DND-41 (cell line): ENCODE results near the gene ANKRD11.

Experiments used
- ATAC-seq: fragments of 200-7000 bp; cut with Tn5 transposase; 3 replicates; pipeline ENCODE4 v1.9.1; 2021; ENCODE audit warnings: low read depth; ENCODE audit not compliant: insufficient read depth
- DNase-seq: peaks from one replicate; pipeline ENCODE4 v3.0.0-alpha.2; 2020
- H2AFZ ChIP-seq: 2 replicates; pipeline ENCODE4 v1.6.0; 2012; ENCODE audit warnings: low read depth, low read length
- H3K27ac ChIP-seq: 2 replicates; pipeline ENCODE4 v1.5.1; 2012; ENCODE audit warnings: low read length, inconsistent platforms
- H3K27me3 ChIP-seq: fragments of 200-600 bp; sonication (generic); 2 replicates; pipeline ENCODE4 v1.6.0; 2012; ENCODE audit warnings: low read length, mild to moderate bottlenecking, inconsistent platforms; ENCODE audit not compliant: insufficient read depth, poor library complexity
- H3K36me3 ChIP-seq: 2 replicates; pipeline ENCODE4 v1.5.1; 2012; ENCODE audit warnings: low read length, inconsistent platforms; ENCODE audit not compliant: insufficient read depth
- H3K4me1 ChIP-seq: 2 replicates; pipeline ENCODE4 v1.5.1; 2012; ENCODE audit warnings: mild to moderate bottlenecking, low read length; ENCODE audit not compliant: insufficient read depth
- H3K4me2 ChIP-seq: 2 replicates; pipeline ENCODE4 v1.6.0; 2012; ENCODE audit warnings: mild to moderate bottlenecking, moderate library complexity, low read length, inconsistent platforms; ENCODE audit not compliant: insufficient read depth
- H3K4me3 ChIP-seq, 2 experiments: fragments of 200-600 bp in 1 of 2; shearing (Covaris generic) in 1 of 2; 2 replicates each; pipeline ENCODE4 v1.5.1; 2012 to 2016; ENCODE audit warnings: inconsistent platforms in 2 of 2, low read length in 2 of 2, mild to moderate bottlenecking in 2 of 2, low read depth in 1 of 2, moderate library complexity in 1 of 2
- H3K79me2 ChIP-seq: 2 replicates; pipeline ENCODE4 v1.6.0; 2012; ENCODE audit warnings: low read length, inconsistent platforms; ENCODE audit not compliant: insufficient read depth
- H3K9ac ChIP-seq: 2 replicates; pipeline ENCODE4 v1.6.0; 2012; ENCODE audit warnings: low read depth, mild to moderate bottlenecking, inconsistent platforms, low read length, moderate library complexity
- H3K9me3 ChIP-seq: 2 replicates; pipeline ENCODE4 v1.5.1; 2012; ENCODE audit warnings: low read length, moderate library complexity, mild to moderate bottlenecking, inconsistent platforms; ENCODE audit not compliant: insufficient read depth, severe bottlenecking
- H4K20me1 ChIP-seq: 2 replicates; pipeline ENCODE4 v1.6.0; 2012; ENCODE audit warnings: low read length; ENCODE audit not compliant: insufficient read depth
- CTCF ChIP-seq: IDR thresholded peaks from 2 replicates; pipeline ENCODE4 v1.5.1; 2012; ENCODE audit warnings: borderline replicate concordance, low read length, moderate library complexity, mild to moderate bottlenecking; ENCODE audit not compliant: poor library complexity, severe bottlenecking; ENCODE audit errors: extremely low read depth
- EZH2 ChIP-seq: IDR thresholded peaks from 3 replicates; pipeline ENCODE4 v1.6.1; 2012; ENCODE audit warnings: borderline replicate concordance, low read depth, mild to moderate bottlenecking, moderate library complexity, low read length, inconsistent platforms; ENCODE audit not compliant: severe bottlenecking

Gene ANKRD11

DNA sequence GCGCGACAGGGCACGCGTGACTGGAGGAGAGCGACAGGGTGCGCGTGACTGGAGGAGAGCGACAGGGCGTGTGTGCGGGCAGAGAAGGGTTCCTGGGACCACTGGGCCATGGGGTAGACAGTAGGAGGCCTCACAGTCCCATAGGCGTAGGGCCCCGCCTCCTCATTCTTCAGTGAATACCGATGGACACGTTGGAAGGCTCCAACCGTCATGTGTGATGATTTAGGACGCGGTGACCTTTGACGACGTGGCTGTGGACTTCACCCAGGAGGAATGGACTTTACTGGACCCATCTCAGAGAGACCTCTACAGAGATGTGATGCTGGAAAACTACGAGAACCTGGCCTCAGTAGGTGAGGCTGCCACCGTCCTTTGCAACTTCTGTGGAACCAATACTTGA, 267.4 kb downstream of the ANKRD11 start:
- ATAC-seq (no peak), DNase-seq (no peak)
- H3K36me3 ChIP-seq, result peaks cover 56% of the 10 kb centered on the region
- TF ChIP-seq CTCF (no peak), EZH2 (no peak)
- no peaks in the 10 kb centered on the region for H3K9me3 ChIP-seq
- no peak overlapping the region for H3K27ac ChIP-seq
- H3K9ac ChIP-seq, result no peak overlapping the region
- H3K27me3 ChIP-seq, result no peaks in the 10 kb centered on the region
- no peak overlapping the region for H3K4me2 ChIP-seq
- peaks cover 12% of the 10 kb centered on the region for H3K79me2 ChIP-seq
- H3K4me1 ChIP-seq, result peaks cover 13% of the 10 kb centered on the region
- H2AFZ ChIP-seq, result no peak overlapping the region
- no peaks in the 10 kb centered on the region for H4K20me1 ChIP-seq
- H3K4me3 ChIP-seq, result no peak overlapping the region

GRCh38 chr16:89221604-89222003, 268.8 kb downstream of the ANKRD11 start:
- no peaks in the 10 kb centered on the region for H3K9me3 ChIP-seq
- no peak overlapping the region for H3K9ac ChIP-seq
- no peak for TF ChIP-seq CTCF
- no peak for TF ChIP-seq EZH2
- no peak for DNase-seq
- peaks cover 19% of the 10 kb centered on the region for H3K4me1 ChIP-seq
- H3K4me3 ChIP-seq, result no peak overlapping the region
- no peak overlapping the region for H3K4me2 ChIP-seq
- no peak for ATAC-seq
- H3K79me2 ChIP-seq, result peaks cover 22% of the 10 kb centered on the region
- no peak overlapping the region for H3K27ac ChIP-seq
- no peak overlapping the region for H2AFZ ChIP-seq
- H4K20me1 ChIP-seq, result no peaks in the 10 kb centered on the region
- H3K27me3 ChIP-seq, result no peaks in the 10 kb centered on the region
- H3K36me3 ChIP-seq, result peaks cover 43% of the 10 kb centered on the region

GRCh38 chr16:89219365-89219764, 271.0 kb downstream of the ANKRD11 start:
- H3K27me3 ChIP-seq, result no peaks in the 10 kb centered on the region
- H3K36me3 ChIP-seq, result peaks cover 38% of the 10 kb centered on the region
- peaks cover 22% of the 10 kb centered on the region for H3K79me2 ChIP-seq
- TF ChIP-seq CTCF (no peak), EZH2 (no peak)
- DNase-seq, result no peak
- no peak overlapping the region for H3K27ac ChIP-seq
- peaks cover 26% of the 10 kb centered on the region for H3K4me1 ChIP-seq
- H3K4me3 ChIP-seq, result no peak overlapping the region
- no peaks in the 10 kb centered on the region for H4K20me1 ChIP-seq
- no peak for ATAC-seq
- H3K9me3 ChIP-seq, result no peaks in the 10 kb centered on the region
- no peak overlapping the region for H2AFZ ChIP-seq
- H3K4me2 ChIP-seq, result peak overlapping the region; percentile 21; the same call in 1 of the 2 replicates
- no peak overlapping the region for H3K9ac ChIP-seq
